Measurements from ENCODE around the gene ZSCAN10.

Gene ZSCAN10

GRCh38 chr16:3135126-3135715, 36.1 kb upstream of the ZSCAN10 start:
- intact Hi-C loops (cut with DNase I), result no loop called here
- DNase-seq, result no peak

GRCh38 chr16:3134338-3135125, 35.4 kb upstream of the ZSCAN10 start, which contains the start of gene ZNF213:
Gene ZNF213, plus strand, starts transcription at chr16:3135029. Its CDS starts 2,252 bp downstream, at chr16:3137281.
- DNase-seq, result peak; percentile 91 to 98 (median 96)
- intact Hi-C loops (cut with DNase I), result no loop called here

GRCh38 chr16:3133844-3134243, 34.8 kb upstream of the ZSCAN10 start:
- intact Hi-C loops (cut with DNase I), result no loop called here
- DNase-seq, result no peak

DNA sequence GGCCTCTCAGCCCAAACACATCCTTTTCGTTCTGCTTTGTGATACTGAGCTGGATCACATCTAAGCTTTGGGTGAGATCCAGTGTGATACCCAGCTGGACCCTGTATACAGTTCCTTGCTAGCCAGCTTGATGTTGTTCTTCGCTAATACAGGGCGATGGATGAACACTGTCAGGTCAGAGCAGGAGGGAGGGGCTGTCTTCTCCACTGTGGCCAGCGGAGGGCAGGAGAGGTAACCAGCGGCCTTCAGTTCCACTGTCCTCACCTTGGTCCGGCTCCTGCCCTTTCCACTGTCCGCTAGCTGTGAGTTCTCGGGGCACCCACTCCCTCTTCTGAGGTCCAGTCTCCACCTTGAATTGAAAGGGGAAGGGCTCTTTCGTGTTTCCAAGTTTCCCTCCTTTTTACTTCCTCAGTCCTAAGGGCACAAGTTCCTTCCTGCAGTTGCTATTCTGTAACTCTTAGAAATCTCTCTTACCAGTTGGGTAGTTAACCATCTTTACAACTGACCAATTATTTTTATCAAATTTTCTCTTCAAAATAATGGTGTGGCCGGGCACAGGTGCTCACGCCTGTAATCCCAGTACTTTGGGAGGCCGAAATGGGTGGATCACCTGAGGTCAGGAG, 32.8 kb upstream of the ZSCAN10 start:
- intact Hi-C loops (cut with DNase I), result no loop called here
- DNase-seq, result no peak

DNA sequence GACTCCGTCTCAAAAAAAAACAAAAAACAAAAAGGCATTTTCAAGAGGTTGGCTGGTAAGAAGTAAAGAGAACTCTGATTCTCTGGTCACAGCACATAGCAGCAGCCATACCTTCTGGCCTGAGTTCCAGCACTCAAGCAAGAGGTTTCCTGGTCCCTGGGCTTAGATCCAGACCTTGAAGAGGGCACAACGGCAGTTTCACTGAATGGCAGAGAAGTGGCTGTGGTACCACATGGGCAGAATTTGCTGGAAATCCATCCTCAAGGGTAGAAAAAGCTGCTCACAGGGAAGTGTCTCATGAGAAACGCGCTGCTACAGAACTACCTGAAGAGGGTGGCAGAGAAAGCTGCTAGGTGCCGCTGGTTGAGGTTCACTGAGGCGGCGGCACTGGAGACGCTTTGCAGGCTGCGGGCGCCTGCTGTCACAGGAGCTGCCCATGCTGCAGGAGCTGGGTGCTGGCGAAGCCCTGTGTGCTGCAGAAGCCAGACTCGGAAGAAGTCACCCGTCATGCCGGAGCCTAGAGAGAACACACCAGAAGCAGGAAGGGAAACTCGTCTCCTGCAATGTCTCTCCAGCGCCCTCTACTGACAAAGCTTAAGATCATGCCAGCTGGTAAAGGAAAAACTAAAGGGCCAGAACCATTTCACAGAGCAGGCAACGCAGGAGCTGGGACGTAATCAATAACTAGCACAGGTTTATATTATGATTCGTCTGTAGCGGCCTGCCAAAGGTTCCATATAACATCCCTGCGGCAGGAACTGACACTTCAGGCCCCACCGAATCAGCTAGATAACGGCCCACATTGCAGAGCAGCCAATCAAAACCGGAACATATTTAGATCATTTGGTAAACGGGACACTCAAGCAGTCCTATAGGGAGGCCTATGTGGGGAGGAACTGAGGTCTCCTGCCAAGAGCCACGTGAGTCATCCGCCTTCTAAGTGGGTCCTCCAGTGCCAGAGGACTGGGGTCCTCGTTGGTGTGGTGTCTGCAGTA, 30.3 kb upstream of the ZSCAN10 start:
- intact Hi-C loops (cut with DNase I), result no loop called here
- peak; percentile 51 to 90 (median 80) for DNase-seq

DNA sequence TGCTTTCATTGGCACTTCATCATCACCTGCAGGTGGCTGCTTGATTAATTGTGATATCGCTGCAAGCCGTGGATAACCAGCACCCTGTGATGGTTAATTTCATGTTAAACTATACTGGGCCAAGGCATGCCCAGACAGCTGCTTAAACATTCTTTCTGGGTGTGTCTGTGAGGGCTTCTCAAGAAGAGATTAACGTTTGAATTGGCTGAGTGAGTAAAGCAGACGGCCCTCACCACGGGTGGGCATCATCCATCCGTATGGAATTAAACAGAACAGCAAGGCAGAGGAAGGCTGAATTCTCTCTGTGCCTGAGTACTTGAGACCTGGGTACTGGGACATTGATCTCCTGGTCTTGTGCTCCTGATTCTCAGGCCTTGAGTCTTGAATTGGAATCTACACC, 28.7 kb upstream of the ZSCAN10 start:
- intact Hi-C loops (cut with DNase I), result loop anchor here (2.0 kb wide), 1 partner anchor 69 kb away; no protein-coding TSS in a partner anchor
- no peak for DNase-seq

GRCh38 chr16:3123986-3124886, 25.1 kb upstream of the ZSCAN10 start:
- DNase-seq, result peak; percentile 94 to 99 (median 98)
- intact Hi-C loops (cut with DNase I), result no loop called here

DNA sequence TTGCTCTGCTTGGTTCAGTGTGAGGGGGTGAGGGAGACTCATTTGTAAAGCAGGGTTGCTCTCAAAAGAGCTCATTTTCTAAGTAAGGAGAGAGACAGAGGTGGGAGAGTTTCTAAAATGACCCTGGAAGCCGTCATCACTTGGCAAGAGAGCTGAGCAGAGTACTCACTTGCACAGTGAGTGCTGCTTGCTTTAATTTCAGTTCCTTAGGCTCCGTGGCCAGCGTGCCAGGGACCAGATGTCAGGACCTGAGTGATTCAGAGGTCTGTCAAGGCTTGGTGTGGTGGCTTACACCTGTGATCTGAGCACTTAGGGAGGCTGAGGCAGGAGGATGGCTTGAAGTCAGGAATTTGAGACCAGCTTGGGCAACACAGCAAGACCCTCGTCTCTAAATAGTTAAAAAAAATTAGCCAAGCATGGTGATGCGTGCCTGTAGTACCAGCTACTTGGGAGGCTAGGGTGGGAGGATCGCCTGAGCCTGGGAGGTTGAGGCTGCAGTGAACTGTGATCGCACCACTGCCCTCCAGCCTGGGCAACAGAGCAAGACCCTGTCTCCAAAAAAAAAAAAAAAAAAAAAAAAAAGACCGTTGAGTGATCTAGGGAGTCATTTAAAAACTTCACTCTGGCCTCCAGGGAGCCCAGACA, 24.0 kb upstream of the ZSCAN10 start:
- DNase-seq, result peak in 1 of 42 donors; percentile 48
- intact Hi-C loops (cut with DNase I), result no loop called here

- intact Hi-C loops (cut with DNase I), result no loop called here
- DNase-seq, result no peak
These were observed 22.9 kb upstream of the ZSCAN10 start for GRCh38 chr16:3121851-3122467.

DNA sequence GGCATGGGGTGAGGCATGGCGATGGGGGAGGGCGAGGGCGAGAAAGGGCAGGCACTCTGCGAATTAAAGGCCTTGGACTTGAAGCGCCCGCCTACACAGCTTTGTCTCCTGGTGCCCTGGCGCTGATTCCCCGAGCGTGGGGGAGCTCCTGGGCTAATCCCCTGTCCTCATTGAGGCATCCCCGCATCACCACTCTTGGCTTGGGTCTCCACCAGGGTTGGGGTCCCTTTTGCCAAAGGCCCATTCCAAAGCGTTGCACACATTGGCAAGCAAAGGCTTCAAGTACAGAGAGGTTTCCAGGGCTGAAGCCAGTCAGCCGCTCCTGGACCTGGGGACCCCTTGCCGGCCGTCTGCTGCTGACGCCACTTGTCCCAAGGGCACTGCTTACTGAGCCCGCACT, 21.3 kb upstream of the ZSCAN10 start:
- no peak for DNase-seq
- intact Hi-C loops (cut with DNase I), result no loop called here

DNA sequence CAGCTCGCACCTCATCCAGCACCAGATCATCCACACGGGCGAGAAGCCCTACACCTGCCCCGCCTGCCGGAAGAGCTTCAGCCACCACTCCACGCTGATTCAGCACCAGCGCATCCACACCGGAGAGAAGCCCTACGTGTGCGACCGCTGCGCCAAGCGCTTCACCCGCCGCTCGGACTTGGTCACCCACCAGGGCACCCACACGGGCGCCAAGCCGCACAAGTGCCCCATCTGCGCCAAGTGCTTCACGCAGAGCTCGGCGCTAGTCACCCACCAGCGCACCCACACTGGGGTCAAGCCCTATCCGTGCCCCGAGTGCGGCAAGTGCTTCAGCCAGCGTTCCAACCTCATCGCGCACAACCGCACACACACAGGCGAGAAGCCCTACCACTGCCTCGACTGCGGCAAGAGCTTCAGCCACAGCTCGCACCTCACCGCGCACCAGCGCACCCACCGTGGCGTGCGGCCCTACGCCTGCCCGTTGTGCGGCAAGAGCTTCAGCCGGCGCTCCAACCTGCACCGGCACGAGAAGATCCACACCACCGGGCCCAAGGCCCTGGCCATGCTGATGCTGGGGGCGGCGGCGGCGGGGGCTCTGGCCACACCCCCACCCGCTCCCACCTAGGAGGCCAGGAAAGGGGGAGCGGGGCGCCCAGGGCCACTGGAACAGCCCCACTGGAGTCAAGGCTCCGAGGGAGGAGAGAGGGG, 20.8 kb upstream of the ZSCAN10 start:
- intact Hi-C loops (cut with DNase I), result loop anchor here (5.0 kb wide), 1 partner anchor 58 kb away; no protein-coding TSS in a partner anchor
- DNase-seq, result no peak

DNA sequence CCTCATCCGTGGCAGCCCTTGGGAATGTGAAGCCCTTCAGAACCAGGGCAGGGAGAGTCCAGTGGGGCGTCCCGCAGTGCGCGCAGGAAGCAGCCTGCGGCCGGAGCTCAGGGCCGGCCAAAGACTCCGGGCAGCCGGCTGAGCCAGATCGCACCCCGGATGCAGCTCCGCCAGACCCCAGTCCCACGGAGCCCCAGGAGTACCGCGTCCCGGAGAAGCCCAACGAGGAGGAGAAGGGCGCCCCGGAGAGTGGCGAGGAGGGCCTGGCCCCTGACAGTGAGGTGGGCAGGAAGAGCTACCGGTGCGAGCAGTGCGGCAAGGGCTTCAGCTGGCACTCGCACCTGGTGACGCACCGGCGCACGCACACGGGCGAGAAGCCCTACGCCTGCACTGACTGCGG, 20.2 kb upstream of the ZSCAN10 start:
- no peak for DNase-seq
- intact Hi-C loops (cut with DNase I), result loop anchor here (5.0 kb wide), 1 partner anchor 57 kb away; no protein-coding TSS in a partner anchor

DNA sequence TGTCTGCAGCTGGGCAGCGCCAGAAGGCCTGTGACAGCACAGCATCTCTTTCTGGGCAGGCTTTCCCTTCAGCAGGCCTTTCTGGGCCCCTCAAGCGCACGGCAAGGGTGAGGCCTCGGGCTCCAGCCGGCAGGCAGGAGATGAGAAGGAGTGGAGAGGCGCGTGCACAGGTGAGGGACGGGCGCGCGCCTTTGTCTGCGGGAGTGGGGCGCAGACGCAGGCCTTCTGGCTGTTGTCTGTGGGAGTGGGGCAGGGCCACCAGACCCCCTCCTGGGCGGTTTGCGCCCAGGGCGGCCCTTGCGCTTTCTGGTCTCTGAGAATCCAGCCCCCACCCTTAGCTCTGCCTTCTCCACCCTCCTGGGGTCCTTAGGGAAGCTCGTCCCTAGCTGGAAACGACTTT, 19.8 kb upstream of the ZSCAN10 start:
- no peak for DNase-seq
- intact Hi-C loops (cut with DNase I), result loop anchor here (5.0 kb wide), 1 partner anchor 57 kb away; no protein-coding TSS in a partner anchor

DNA sequence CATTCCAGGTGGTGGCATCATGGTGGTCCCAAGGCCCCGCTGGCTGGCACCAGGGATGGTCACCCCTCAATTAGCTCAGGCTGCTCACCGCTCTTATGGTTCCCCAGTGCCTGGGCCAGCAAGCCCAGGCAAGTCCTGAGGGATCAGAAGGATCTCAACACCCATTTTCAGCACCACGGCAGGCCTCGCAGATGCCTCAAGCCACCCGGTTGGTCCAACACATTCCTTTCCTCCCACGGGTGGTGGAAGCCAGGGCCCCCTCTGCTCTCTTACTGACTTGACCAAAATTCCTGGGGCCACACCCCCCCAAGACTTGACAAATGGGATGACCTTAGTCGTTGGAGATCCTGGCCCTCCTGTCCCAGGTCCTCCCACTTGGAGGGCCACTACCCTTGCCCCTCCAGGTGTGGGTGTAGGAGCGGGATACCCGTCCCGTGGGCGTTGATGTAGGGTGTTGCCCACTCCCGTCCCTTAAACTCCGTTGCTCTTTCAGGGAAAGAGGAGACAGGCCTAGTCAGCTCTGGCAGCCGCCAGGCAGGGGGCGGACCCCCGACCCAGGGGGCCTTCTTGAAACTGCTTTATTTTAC, 19.2 kb upstream of the ZSCAN10 start:
- intact Hi-C loops (cut with DNase I), result loop anchor here (5.0 kb wide), 1 partner anchor 56 kb away; no protein-coding TSS in a partner anchor
- DNase-seq, result no peak

GRCh38 chr16:3115561-3115960, 16.5 kb upstream of the ZSCAN10 start:
- intact Hi-C loops (cut with DNase I), result loop anchor here (5.0 kb wide), 1 partner anchor 53 kb away; no protein-coding TSS in a partner anchor

GRCh38 chr16:3115003-3115402, 15.9 kb upstream of the ZSCAN10 start:
- DNase-seq, result no peak
- intact Hi-C loops (cut with DNase I), result loop anchor here (5.0 kb wide), 1 partner anchor 53 kb away; no protein-coding TSS in a partner anchor

More at GRCh38 chr16:3115561-3115960, 16.5 kb upstream of the ZSCAN10 start:
- DNase-seq, result no peak
